Measurements from ENCODE around the gene ACTG1. TPM values are rescaled to one million over a fixed set of nuclear protein-coding genes. Genes with fewer than 3 reads are reported as not detected.

The ACTG1 gene
- total and polyA plus RNA-seq, 2 of the 13 experiments (the other 11 are each of a cell fraction or from before 2014, with no cell fraction given), result 973 to 1,138 TPM

DNA sequence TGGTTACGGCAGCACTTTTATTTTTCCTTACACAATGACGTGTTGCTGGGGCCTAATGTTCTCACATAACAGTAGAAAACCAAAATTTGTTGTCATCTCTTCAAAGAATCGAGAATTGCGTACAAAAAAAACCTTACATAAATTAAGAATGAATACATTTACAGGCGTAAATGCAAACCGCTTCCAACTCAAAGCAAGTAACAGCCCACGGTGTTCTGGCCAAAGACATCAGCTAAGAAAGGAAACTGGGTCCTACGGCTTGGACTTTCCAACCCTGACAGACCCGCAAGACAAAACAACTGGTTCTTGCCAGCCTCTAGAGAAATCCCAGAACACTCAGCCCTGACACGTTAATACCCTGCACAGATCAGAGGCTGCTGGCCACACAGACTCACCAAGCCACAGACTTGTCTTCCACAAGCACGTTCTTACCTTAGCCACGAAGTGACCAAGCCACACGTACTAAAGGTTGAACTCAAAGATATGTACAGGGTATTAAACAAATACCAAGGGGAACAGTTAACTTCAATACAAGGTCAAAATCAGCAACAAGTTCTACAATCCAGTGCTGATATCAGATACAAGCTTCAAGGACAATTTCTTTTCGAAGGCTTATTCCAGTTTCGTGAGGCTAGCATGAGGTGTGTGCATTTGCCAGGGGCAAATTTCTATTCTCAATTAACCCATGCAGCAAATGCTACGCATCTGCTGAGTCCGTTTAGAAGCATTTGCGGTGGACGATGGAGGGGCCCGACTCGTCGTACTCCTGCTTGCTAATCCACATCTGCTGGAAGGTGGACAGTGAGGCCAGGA, 2.4 kb downstream of the ACTG1 start (continued):
- TF ChIP-seq, protein P1, sequence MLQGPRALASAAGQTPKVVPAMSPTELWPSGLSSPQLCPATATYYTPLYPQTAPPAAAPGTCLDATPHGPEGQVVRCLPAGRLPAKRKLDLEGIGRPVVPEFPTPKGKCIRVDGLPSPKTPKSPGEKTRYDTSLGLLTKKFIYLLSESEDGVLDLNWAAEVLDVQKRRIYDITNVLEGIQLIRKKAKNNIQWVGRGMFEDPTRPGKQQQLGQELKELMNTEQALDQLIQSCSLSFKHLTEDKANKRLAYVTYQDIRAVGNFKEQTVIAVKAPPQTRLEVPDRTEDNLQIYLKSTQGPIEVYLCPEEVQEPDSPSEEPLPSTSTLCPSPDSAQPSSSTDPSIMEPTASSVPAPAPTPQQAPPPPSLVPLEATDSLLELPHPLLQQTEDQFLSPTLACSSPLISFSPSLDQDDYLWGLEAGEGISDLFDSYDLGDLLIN (CRISPR knock-in tag; IDR thresholded peaks at IDR 0.05; ENCODE audit: borderline replicate concordance), result 0 out of 2 replicates have a peak, but pooled peaks have one; percentile 44
- TF ChIP-seq TSC22D2 (CRISPR knock-in tag; IDR thresholded peaks at IDR 0.05; ENCODE audit: borderline replicate concordance), result no peak
- TF ChIP-seq HDAC1 (CRISPR knock-in tag; IDR thresholded peaks at IDR 0.05), result no peak
- no peak for TF ChIP-seq RNF2 (conservative IDR thresholded peaks at IDR 0.05; ENCODE audit: low read depth)
- no peak for TF ChIP-seq EZH2 (conservative IDR thresholded peaks at IDR 0.05; ENCODE audit: low read depth, low read length)
- TF ChIP-seq ISL2 (CRISPR knock-in tag; IDR thresholded peaks at IDR 0.05), result no peak
- TF ChIP-seq ZNF253 (CRISPR knock-in tag; IDR thresholded peaks at IDR 0.05; ENCODE audit: borderline replicate concordance), result no peak
- no peak for TF ChIP-seq HNRNPK (IDR thresholded peaks at IDR 0.05; ENCODE audit: low read depth, low read length, poor library complexity, severe bottlenecking)
- no peak for TF ChIP-seq ZNF431 (CRISPR knock-in tag; IDR thresholded peaks at IDR 0.05; ENCODE audit: borderline replicate concordance, low read depth)
- TF ChIP-seq ZNF501 (CRISPR knock-in tag; IDR thresholded peaks at IDR 0.05), result no peak
- TF ChIP-seq, protein P2, sequence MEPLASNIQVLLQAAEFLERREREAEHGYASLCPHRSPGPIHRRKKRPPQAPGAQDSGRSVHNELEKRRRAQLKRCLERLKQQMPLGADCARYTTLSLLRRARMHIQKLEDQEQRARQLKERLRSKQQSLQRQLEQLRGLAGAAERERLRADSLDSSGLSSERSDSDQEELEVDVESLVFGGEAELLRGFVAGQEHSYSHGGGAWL (CRISPR knock-in tag; IDR thresholded peaks at IDR 0.05), result no peak
- TF ChIP-seq ZNF235 (CRISPR knock-in tag; IDR thresholded peaks at IDR 0.05; ENCODE audit: borderline replicate concordance), result no peak
- TF ChIP-seq, protein P3, sequence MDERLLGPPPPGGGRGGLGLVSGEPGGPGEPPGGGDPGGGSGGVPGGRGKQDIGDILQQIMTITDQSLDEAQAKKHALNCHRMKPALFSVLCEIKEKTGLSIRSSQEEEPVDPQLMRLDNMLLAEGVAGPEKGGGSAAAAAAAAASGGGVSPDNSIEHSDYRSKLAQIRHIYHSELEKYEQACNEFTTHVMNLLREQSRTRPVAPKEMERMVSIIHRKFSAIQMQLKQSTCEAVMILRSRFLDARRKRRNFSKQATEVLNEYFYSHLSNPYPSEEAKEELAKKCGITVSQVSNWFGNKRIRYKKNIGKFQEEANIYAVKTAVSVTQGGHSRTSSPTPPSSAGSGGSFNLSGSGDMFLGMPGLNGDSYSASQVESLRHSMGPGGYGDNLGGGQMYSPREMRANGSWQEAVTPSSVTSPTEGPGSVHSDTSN (CRISPR knock-in tag; IDR thresholded peaks at IDR 0.05), result no peak
- TF ChIP-seq YEATS4 (CRISPR knock-in tag; IDR thresholded peaks at IDR 0.05; ENCODE audit: borderline replicate concordance), result 0 out of 2 replicates have a peak, but pooled peaks have one; percentile 5
- TF ChIP-seq, protein P4, sequence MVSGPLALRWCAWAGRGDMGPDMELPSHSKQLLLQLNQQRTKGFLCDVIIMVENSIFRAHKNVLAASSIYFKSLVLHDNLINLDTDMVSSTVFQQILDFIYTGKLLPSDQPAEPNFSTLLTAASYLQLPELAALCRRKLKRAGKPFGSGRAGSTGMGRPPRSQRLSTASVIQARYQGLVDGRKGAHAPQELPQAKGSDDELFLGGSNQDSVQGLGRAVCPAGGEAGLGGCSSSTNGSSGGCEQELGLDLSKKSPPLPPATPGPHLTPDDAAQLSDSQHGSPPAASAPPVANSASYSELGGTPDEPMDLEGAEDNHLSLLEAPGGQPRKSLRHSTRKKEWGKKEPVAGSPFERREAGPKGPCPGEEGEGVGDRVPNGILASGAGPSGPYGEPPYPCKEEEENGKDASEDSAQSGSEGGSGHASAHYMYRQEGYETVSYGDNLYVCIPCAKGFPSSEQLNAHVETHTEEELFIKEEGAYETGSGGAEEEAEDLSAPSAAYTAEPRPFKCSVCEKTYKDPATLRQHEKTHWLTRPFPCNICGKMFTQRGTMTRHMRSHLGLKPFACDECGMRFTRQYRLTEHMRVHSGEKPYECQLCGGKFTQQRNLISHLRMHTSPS (CRISPR knock-in tag; IDR thresholded peaks at IDR 0.05; ENCODE audit: low read depth), result no peak
- TF ChIP-seq ZSCAN12 (CRISPR knock-in tag; IDR thresholded peaks at IDR 0.05), result peak; percentile 51; the same call in 1 of the 2 replicates
- no peak for TF ChIP-seq ZNF672 (CRISPR knock-in tag; IDR thresholded peaks at IDR 0.05)
- TF ChIP-seq RORA (CRISPR knock-in tag; IDR thresholded peaks at IDR 0.05), result no peak
- TF ChIP-seq, protein P5, sequence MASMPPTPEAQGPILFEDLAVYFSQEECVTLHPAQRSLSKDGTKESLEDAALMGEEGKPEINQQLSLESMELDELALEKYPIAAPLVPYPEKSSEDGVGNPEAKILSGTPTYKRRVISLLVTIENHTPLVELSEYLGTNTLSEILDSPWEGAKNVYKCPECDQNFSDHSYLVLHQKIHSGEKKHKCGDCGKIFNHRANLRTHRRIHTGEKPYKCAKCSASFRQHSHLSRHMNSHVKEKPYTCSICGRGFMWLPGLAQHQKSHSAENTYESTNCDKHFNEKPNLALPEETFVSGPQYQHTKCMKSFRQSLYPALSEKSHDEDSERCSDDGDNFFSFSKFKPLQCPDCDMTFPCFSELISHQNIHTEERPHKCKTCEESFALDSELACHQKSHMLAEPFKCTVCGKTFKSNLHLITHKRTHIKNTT (CRISPR knock-in tag; IDR thresholded peaks at IDR 0.05), result 0 out of 2 replicates have a peak, but pooled peaks have one; percentile 37
- no peak for TF ChIP-seq ZC3H13 (CRISPR knock-in tag; IDR thresholded peaks at IDR 0.05)
- TF ChIP-seq, protein P6, sequence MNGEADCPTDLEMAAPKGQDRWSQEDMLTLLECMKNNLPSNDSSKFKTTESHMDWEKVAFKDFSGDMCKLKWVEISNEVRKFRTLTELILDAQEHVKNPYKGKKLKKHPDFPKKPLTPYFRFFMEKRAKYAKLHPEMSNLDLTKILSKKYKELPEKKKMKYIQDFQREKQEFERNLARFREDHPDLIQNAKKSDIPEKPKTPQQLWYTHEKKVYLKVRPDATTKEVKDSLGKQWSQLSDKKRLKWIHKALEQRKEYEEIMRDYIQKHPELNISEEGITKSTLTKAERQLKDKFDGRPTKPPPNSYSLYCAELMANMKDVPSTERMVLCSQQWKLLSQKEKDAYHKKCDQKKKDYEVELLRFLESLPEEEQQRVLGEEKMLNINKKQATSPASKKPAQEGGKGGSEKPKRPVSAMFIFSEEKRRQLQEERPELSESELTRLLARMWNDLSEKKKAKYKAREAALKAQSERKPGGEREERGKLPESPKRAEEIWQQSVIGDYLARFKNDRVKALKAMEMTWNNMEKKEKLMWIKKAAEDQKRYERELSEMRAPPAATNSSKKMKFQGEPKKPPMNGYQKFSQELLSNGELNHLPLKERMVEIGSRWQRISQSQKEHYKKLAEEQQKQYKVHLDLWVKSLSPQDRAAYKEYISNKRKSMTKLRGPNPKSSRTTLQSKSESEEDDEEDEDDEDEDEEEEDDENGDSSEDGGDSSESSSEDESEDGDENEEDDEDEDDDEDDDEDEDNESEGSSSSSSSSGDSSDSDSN (CRISPR knock-in tag; IDR thresholded peaks at IDR 0.05), result 0 out of 2 replicates have a peak, but pooled peaks have one; percentile 1
